Breast epithelium (tissue), 4 donors: ENCODE results near the gene ZNF669. TPM values are rescaled to one million over a fixed set of nuclear protein-coding genes. Genes with fewer than 3 reads are reported as not detected.

Experiments
- DNase-seq, 2 donors: peaks; one replicate each; pipeline ENCODE4 v3.0.0-alpha.2; 2019; ENCODE audit warnings: low spot score in 2 of 2
- H3K27ac ChIP-seq, 2 donors: fragments of 200-600 bp; sonication (generic) in 1 of 2; one replicate each; pipeline ENCODE4 v1.5.1; 2016 to 2019; ENCODE audit warnings: mild to moderate bottlenecking in 1 of 2
- H3K27me3 ChIP-seq, 2 donors: fragments of 200-600 bp; sonication (generic) in 1 of 2; one replicate each; pipeline versions ENCODE4 v1.5.1 to v1.6.0; 2017 to 2019; ENCODE audit warnings: control low read depth in 1 of 2, mild to moderate bottlenecking in 1 of 2
- H3K36me3 ChIP-seq: fragments of 200-600 bp; one replicate; pipeline ENCODE4 v1.5.1; 2019
- H3K4me1 ChIP-seq, 2 donors: fragments of 200-600 bp; sonication (generic); one replicate each; pipeline ENCODE4 v1.5.1; 2016 to 2019; ENCODE audit warnings: control low read depth in 1 of 2
- H3K4me3 ChIP-seq, 3 donors: fragments of 200-600 bp; sonication (generic); 1 replicate in 2 of 3; 2 replicates in 1 of 3; pipeline ENCODE4 v1.5.1; 2016 to 2019; ENCODE audit warnings: mild to moderate bottlenecking in 3 of 3, moderate library complexity in 2 of 3
- H3K9me3 ChIP-seq, 2 donors: fragments of 200-600 bp; sonication (generic) in 1 of 2; one replicate each; pipeline ENCODE4 v1.5.1; 2016 to 2019; ENCODE audit warnings: control low read depth in 1 of 2
- CTCF ChIP-seq, 3 donors: fragments of 450-650 bp; IDR thresholded peaks; one replicate each; pipeline ENCODE4 v1.5.1; 2016 to 2017; ENCODE audit warnings: antibody characterized with exemption in 3 of 3, mild to moderate bottlenecking in 3 of 3, moderate library complexity in 3 of 3
- POLR2A ChIP-seq: fragments of 450-650 bp; IDR thresholded peaks from one replicate; pipeline ENCODE4 v1.6.1; 2016; ENCODE audit warnings: antibody characterized with exemption, mild to moderate bottlenecking, moderate library complexity
- POLR2AphosphoS5 ChIP-seq, 3 donors: sonication (generic); formaldehyde crosslinking; IDR thresholded peaks; one replicate each; pipeline ENCODE4 v1.6.1; 2017; ENCODE audit warnings: antibody characterized with exemption in 3 of 3
- intact Hi-C: fragments of 100-400 bp; cut with DNase I; formaldehyde crosslinking; loops from one replicate; pipeline ENCODE4 v1.15.1; 2023; ENCODE audit warnings: low total_unique reads
- total RNA-seq, 3 donors: library from RNA; depleted of rRNA; stranded (reverse); fragments of >200 nt; gene quantifications; one replicate each; pipeline ENCODE4 v1.1.0, GENCODE V29; 2016

The ZNF669 gene
- total RNA-seq, 3 donors from 2014 or later = 5.9 to 11.7 (median 11.5) TPM

GRCh38 chr1:247107694-247108093, 3.5 kb upstream of the ZNF669 start:
- H3K27ac ChIP-seq = no peak overlapping the region
- H3K36me3 ChIP-seq = no peaks in the 10 kb centered on the region
- intact Hi-C loops = no loop called here
- TF ChIP-seq CTCF (IDR thresholded peaks at IDR 0.05) (no peak), POLR2A (no peak), POLR2AphosphoS5 (IDR thresholded peaks at IDR 0.05) (no peak)
- H3K4me1 ChIP-seq = peaks cover 0 to 5% of the 10 kb centered on the region in 2 donors
- H3K27me3 ChIP-seq = no peaks in the 10 kb centered on the region
- no peak for DNase-seq
- no peaks in the 10 kb centered on the region for H3K9me3 ChIP-seq
- no peak overlapping the region for H3K4me3 ChIP-seq

- Histone ChIP-seq H3K4me1 (peaks cover 0 to 5% of the 10 kb centered on the region in 2 donors), H3K27ac (no peak overlapping the region), H3K4me3 (no peak overlapping the region), H3K9me3 (peaks cover 0 to 9% of the 10 kb centered on the region in 2 donors), H3K27me3 (no peaks in the 10 kb centered on the region), H3K36me3 (peaks cover 2% of the 10 kb centered on the region)
- intact Hi-C loops = no loop called here
- no peak for DNase-seq
- TF ChIP-seq POLR2AphosphoS5 (IDR thresholded peaks at IDR 0.05) = no peak
- no peak for TF ChIP-seq POLR2A
- TF ChIP-seq CTCF (IDR thresholded peaks at IDR 0.05) = no peak
Observed at GRCh38 chr1:247105966-247106365, 1.8 kb upstream of the ZNF669 start.

GRCh38 chr1:247104965-247105364, 809 bp upstream of the ZNF669 start:
- intact Hi-C loops = no loop called here
- DNase-seq = no peak
- H3K27ac ChIP-seq = peak overlapping the region in 1 of 2 donors; percentile 89

GRCh38 chr1:247102381-247102780, 1.8 kb downstream of the ZNF669 start:
- DNase-seq = no peak
- no peak overlapping the region for H3K27ac ChIP-seq
- H3K36me3 ChIP-seq = peaks cover 7% of the 10 kb centered on the region
- TF ChIP-seq POLR2A (no peak), POLR2AphosphoS5 (IDR thresholded peaks at IDR 0.05) (no peak), CTCF (IDR thresholded peaks at IDR 0.05) (no peak)
- no peak overlapping the region for H3K4me3 ChIP-seq
- intact Hi-C loops = no loop called here
- H3K4me1 ChIP-seq = peaks cover 0 to 5% of the 10 kb centered on the region in 2 donors
- peaks cover 0 to 15% of the 10 kb centered on the region in 2 donors for H3K9me3 ChIP-seq
- H3K27me3 ChIP-seq = no peaks in the 10 kb centered on the region

More at GRCh38 chr1:247104965-247105364, 809 bp upstream of the ZNF669 start:
- TF ChIP-seq POLR2AphosphoS5 (IDR thresholded peaks at IDR 0.05) (no peak), POLR2A (no peak), CTCF (IDR thresholded peaks at IDR 0.05) (no peak)
- peaks cover 0 to 15% of the 10 kb centered on the region in 2 donors for H3K9me3 ChIP-seq
- peaks cover 7% of the 10 kb centered on the region for H3K36me3 ChIP-seq
- no peaks in the 10 kb centered on the region for H3K27me3 ChIP-seq
- H3K4me1 ChIP-seq = peaks cover 0 to 5% of the 10 kb centered on the region in 2 donors
- peak overlapping the region; percentile 87 to 94 (median 87) for H3K4me3 ChIP-seq

- TF ChIP-seq CTCF (IDR thresholded peaks at IDR 0.05) = no peak
- no peak for TF ChIP-seq POLR2A
- TF ChIP-seq POLR2AphosphoS5 (IDR thresholded peaks at IDR 0.05) = no peak
- Histone ChIP-seq H3K4me3 (no peak overlapping the region), H3K27me3 (no peaks in the 10 kb centered on the region), H3K27ac (no peak overlapping the region), H3K36me3 (peaks cover 7% of the 10 kb centered on the region), H3K4me1 (peaks cover 0 to 5% of the 10 kb centered on the region in 2 donors), H3K9me3 (peaks cover 0 to 15% of the 10 kb centered on the region in 2 donors)
- DNase-seq = no peak
- intact Hi-C loops = no loop called here
Observed at GRCh38 chr1:247100676-247101279, 3.4 kb downstream of the ZNF669 start.
